ENCODE data around the gene PTPRD. TPM values are rescaled to one million over a fixed set of nuclear protein-coding genes. Genes with fewer than 3 reads are reported as not detected.

PTPRD gene
- total and polyA plus RNA-seq, 2 of the 4 experiments (the other 2 are of a cell fraction) = 0.07 to 0.18 TPM

DNA sequence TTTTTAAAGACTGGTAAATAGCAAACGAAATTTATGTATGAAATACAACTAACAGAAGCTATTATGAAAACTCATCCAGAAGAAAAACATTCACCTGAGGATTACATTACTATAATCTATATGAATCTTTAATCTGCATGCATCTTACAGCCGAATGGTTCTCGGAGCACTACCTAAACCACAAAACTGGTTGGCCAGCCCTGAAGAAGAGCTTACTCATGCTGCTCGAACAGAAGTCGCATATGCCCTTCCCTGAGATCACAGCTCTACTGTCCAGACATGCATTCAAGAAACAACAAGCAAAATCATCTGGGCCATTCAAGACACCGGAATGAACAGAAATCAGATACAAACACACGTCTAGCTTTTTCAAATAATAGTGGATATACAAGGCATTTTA lies 1882.2 kb downstream of the PTPRD start:
- no peak overlapping the region for H4K8ac ChIP-seq (ENCODE audit: low read depth in 2 of 2, low read length in 2 of 2)
- no peak overlapping the region for H3K14ac ChIP-seq (replicated peaks; ENCODE audit: low read depth, low read length)
- no peak overlapping the region for H2AK5ac ChIP-seq (ENCODE audit: low read depth, low read length)
- H3K27ac ChIP-seq (ENCODE audit: insufficient read depth, low read length) = no peak overlapping the region
- no peaks in the 10 kb centered on the region for H3K79me1 ChIP-seq (ENCODE audit: low read depth in 1 of 2, low read length in 2 of 2)
- dilution Hi-C loops (cut with HindIII; ENCODE audit: low sequenced_read_pairs, unreplicated experiment) = no loop called here
- intact Hi-C loops (cut with micrococcal nuclease) = no loop called here
- TF ChIP-seq, protein P1, sequence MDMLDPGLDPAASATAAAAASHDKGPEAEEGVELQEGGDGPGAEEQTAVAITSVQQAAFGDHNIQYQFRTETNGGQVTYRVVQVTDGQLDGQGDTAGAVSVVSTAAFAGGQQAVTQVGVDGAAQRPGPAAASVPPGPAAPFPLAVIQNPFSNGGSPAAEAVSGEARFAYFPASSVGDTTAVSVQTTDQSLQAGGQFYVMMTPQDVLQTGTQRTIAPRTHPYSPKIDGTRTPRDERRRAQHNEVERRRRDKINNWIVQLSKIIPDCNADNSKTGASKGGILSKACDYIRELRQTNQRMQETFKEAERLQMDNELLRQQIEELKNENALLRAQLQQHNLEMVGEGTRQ (IDR thresholded peaks at IDR 0.05; ENCODE audit: low read depth, low read length) = no peak
- TF ChIP-seq, protein P2, sequence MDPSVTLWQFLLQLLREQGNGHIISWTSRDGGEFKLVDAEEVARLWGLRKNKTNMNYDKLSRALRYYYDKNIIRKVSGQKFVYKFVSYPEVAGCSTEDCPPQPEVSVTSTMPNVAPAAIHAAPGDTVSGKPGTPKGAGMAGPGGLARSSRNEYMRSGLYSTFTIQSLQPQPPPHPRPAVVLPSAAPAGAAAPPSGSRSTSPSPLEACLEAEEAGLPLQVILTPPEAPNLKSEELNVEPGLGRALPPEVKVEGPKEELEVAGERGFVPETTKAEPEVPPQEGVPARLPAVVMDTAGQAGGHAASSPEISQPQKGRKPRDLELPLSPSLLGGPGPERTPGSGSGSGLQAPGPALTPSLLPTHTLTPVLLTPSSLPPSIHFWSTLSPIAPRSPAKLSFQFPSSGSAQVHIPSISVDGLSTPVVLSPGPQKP (IDR thresholded peaks at IDR 0.05; ENCODE audit: borderline replicate concordance, low read depth, low read length) = no peak
- no peak for DNase-seq
- no peak overlapping the region for H3K9ac ChIP-seq (ENCODE audit: low read depth, low read length)
- in situ Hi-C loops (cut with MboI; ENCODE audit: low sequenced_read_pairs) = no loop called here
- no TSS peak for BruUV-seq (replicated peaks)
- H3K18ac ChIP-seq (ENCODE audit: low read depth, low read length) = no peak overlapping the region
- no peaks in the 10 kb centered on the region for H3K4me1 ChIP-seq (ENCODE audit: control insufficient read depth, insufficient read depth, low read length)
- H2BK5ac ChIP-seq (ENCODE audit: low read depth, low read length, poor library complexity, severe bottlenecking) = no peak overlapping the region
- no CpG with 5 or more reads among the region's 7 CpGs for WGBS, 2 experiments (ENCODE audit: extremely low coverage in 2 of 2, insufficient read length in 1 of 2)
- H2AFZ ChIP-seq (replicated peaks; ENCODE audit: low read length, poor library complexity) = no peak overlapping the region
- H2BK120ac ChIP-seq (ENCODE audit: low read depth, low read length) = no peak overlapping the region
- no peak overlapping the region for H3K4me2 ChIP-seq (ENCODE audit: low read depth, low read length)
- no peak overlapping the region for H2AK9ac ChIP-seq (replicated peaks; ENCODE audit: low read depth, low read length, poor library complexity)
- H3K9me3 ChIP-seq (ENCODE audit: control insufficient read depth, insufficient read depth, low read length) = peaks cover 3% of the 10 kb centered on the region
- POLR2A ChIA-PET (ENCODE audit: unreplicated experiment) = no interaction called here
- no peak overlapping the region for H3K23ac ChIP-seq (ENCODE audit: low read depth, low read length)
- H3K9me1 ChIP-seq (ENCODE audit: insufficient read depth, low read length) = no peaks in the 10 kb centered on the region
- no peak for ATAC-seq (ENCODE audit: low read depth)
- no peak overlapping the region for H4K91ac ChIP-seq (ENCODE audit: insufficient read depth, low read depth, low read length)
- no peak overlapping the region for H3K4ac ChIP-seq (ENCODE audit: low read depth, low read length)
- no peak overlapping the region for H4K5ac ChIP-seq (ENCODE audit: low read depth, low read length)
- CTCF ChIA-PET = no interaction called here
- H2BK20ac ChIP-seq (ENCODE audit: low read depth, low read length) = no peak overlapping the region
- no peak overlapping the region for H3K4me3 ChIP-seq (ENCODE audit: insufficient read depth, low read depth, low read length)
- H3K27me3 ChIP-seq (ENCODE audit: control insufficient read depth, insufficient read depth, low read length) = no peaks in the 10 kb centered on the region
- H3K56ac ChIP-seq (ENCODE audit: extremely low read depth, insufficient read depth, low read length) = no peak overlapping the region
- no peaks in the 10 kb centered on the region for H4K20me1 ChIP-seq (ENCODE audit: insufficient read depth, low read length)
- H3K36me3 ChIP-seq (ENCODE audit: control insufficient read depth, insufficient read depth, low read length) = no peaks in the 10 kb centered on the region
- H2BK15ac ChIP-seq (ENCODE audit: low read depth, low read length) = no peak overlapping the region
